DMS79 treated with DMSO at 0.1 percent for 48 hours (cell line): ENCODE measurements around the gene CYB561D2.
"Not testable (repeated sequence)": the region's sequence is repeated elsewhere in the genome, so short reads cannot be mapped to it uniquely, and the experiment has no call there.

Experiments used
- DNase-seq: peaks from one replicate; lab custom pipeline; 2025; lab: John Stamatoyannopoulos, UW

CYB561D2 gene

GRCh38 chr3:50350527-50351322 lies at the start of gene CYB561D2, which contains the start of gene NPRL2:
TSS of gene CYB561D2 (plus strand) at chr3:50350862. CDS start at chr3:50351434, 572 bp downstream.
TSS of gene NPRL2 (minus strand) at chr3:50350775. CDS start at chr3:50350652, 123 bp downstream.
- DNase-seq = peak; percentile 68

- no peak for DNase-seq
These were observed 48.3 kb upstream of the CYB561D2 start for GRCh38 chr3:50302095-50303012.

- no peak for DNase-seq
These were observed 47.4 kb upstream of the CYB561D2 start, which contains the start of gene HYAL1 for GRCh38 chr3:50303013-50303815. TSS of gene HYAL1 (minus strand) at chr3:50303574. CDS start at chr3:50302956, 618 bp downstream.

GRCh38 chr3:50304601-50305000 lies 46.1 kb upstream of the CYB561D2 start:
- no peak for DNase-seq

GRCh38 chr3:50312041-50312440 lies 38.6 kb upstream of the CYB561D2 start:
- DNase-seq = not testable (repeated sequence)

- DNase-seq = no peak
These were observed 36.3 kb upstream of the CYB561D2 start for GRCh38 chr3:50314342-50314741.

- DNase-seq = no peak
These were observed 35.8 kb upstream of the CYB561D2 start for GRCh38 chr3:50314816-50315215.

GRCh38 chr3:50316657-50317242 lies 33.9 kb upstream of the CYB561D2 start:
- peak; percentile 51 for DNase-seq

- no peak for DNase-seq
These were observed 33.4 kb upstream of the CYB561D2 start for GRCh38 chr3:50317300-50317699.

- no peak for DNase-seq
These were observed 32.5 kb upstream of the CYB561D2 start for GRCh38 chr3:50318163-50318562.

- no peak for DNase-seq
These were observed 32.0 kb upstream of the CYB561D2 start for GRCh38 chr3:50318615-50319014.

- no peak for DNase-seq
These were observed 31.3 kb upstream of the CYB561D2 start for GRCh38 chr3:50319181-50319893.

- DNase-seq = no peak
These were observed 30.6 kb upstream of the CYB561D2 start for GRCh38 chr3:50319894-50320625.

- peak; percentile 18 for DNase-seq
These were observed 29.8 kb upstream of the CYB561D2 start for GRCh38 chr3:50320853-50321335.

- peak; percentile 67 for DNase-seq
These were observed 29.1 kb upstream of the CYB561D2 start for GRCh38 chr3:50321336-50322114.

GRCh38 chr3:50322115-50322385 lies 28.6 kb upstream of the CYB561D2 start:
- no peak for DNase-seq

- DNase-seq = peak; percentile 30
These were observed 28.1 kb upstream of the CYB561D2 start, which contains the start of gene HYAL2 for GRCh38 chr3:50322386-50323091. TSS of gene HYAL2 (minus strand) at chr3:50322745. CDS start at chr3:50320489, 2,256 bp downstream.

- no peak for DNase-seq
These were observed 27.5 kb upstream of the CYB561D2 start for GRCh38 chr3:50323092-50323600.
